ENCODE measurements around the gene GATA3. TPM values are rescaled to one million over a fixed set of nuclear protein-coding genes. Genes with fewer than 3 reads are reported as not detected.

The GATA3 gene
- total and polyA plus RNA-seq, 2 experiments from 2014 or later = 0.23 TPM; not detected in 1

DNA sequence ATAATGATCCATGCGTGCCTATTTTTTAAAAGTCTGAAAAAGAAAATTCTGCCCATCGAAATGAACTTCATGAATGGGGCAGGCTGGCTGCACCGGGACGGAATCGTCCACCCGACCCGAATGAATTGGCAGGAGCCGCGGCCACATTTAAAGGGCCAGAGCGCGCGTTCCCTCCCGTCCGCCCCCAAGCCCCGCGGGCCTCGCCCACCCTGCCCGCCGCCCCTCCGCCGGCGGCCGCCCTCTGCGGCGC is 319 bp upstream of the GATA3 start:
- H3K4me1 Mint-ChIP-seq = peaks cover 53% of the 10 kb centered on the region

DNA sequence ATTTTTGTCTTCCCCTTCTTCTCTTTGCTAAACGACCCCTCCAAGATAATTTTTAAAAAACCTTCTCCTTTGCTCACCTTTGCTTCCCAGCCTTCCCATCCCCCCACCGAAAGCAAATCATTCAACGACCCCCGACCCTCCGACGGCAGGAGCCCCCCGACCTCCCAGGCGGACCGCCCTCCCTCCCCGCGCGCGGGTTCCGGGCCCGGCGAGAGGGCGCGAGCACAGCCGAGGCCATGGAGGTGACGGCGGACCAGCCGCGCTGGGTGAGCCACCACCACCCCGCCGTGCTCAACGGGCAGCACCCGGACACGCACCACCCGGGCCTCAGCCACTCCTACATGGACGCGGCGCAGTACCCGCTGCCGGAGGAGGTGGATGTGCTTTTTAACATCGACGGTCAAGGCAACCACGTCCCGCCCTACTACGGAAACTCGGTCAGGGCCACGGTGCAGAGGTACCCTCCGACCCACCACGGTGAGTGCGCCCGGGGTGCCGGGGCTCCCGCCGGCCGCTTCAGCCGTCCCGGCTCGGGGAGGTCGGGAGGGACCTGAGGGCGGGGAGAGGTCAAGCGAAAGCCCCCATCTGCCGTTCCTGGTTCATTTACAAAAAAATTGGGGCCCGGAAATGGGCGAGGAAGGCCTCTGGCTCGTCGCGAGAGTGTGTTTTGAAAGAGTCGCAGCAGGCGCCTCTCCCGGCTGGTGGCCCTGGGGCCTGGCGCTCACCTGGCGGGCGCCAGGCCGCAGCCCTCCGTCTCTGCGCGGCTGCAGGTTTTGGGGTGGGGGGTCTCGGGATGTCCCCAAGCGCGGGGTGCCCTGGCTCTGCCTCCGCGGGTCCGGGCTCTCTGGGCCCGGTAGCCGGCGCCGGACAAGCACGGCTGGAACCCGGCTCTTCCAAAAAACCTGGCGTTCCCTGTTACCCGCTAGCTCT is 1.2 kb downstream of the GATA3 start:
- peaks cover 2% of the 10 kb centered on the region; the same call in 1 of the 3 replicates for H3K36me3 Mint-ChIP-seq (ENCODE audit: low read depth)

More for the DNA sequence above, 319 bp upstream of the GATA3 start:
- no peak overlapping the region for H3K27ac Mint-ChIP-seq
- H2AFZ ChIP-seq = 0 out of 2 replicates have a peak overlapping the region, but pooled peaks have one; percentile 29
- H3K27me3 ChIP-seq (ENCODE audit: insufficient read depth) = peaks cover 97% of the 10 kb centered on the region
- peak overlapping the region; percentile 99 for H3K4me2 ChIP-seq
- H3K79me2 ChIP-seq (replicated peaks; ENCODE audit: insufficient read depth) = no peaks in the 10 kb centered on the region
- no peak for ATAC-seq
- no peaks in the 10 kb centered on the region for H3K9me2 ChIP-seq (ENCODE audit: insufficient read depth)
- H3F3A ChIP-seq (replicated peaks; ENCODE audit: low read depth) = peaks cover 34% of the 10 kb centered on the region
- H3K36me3 Mint-ChIP-seq (ENCODE audit: low read depth) = peaks cover 2% of the 10 kb centered on the region; the same call in 1 of the 3 replicates
- H3K27ac ChIP-seq (ENCODE audit: low read depth) = no peak overlapping the region
- DNase-seq (ENCODE audit: low spot score) = no peak
- no peaks in the 10 kb centered on the region; the same call in 1 of the 2 replicates for H4K20me1 ChIP-seq (replicated peaks; ENCODE audit: insufficient read depth)
- peak overlapping the region; percentile 60 for H3K4me3 ChIP-seq
- no peaks in the 10 kb centered on the region; the same call in 2 of the 3 replicates for H3K9me3 Mint-ChIP-seq
- TF ChIP-seq ZNF331 (CRISPR knock-in tag; IDR thresholded peaks at IDR 0.05; ENCODE audit: low read depth) (no peak), EZH2 (IDR thresholded peaks at IDR 0.05; ENCODE audit: low read depth, unreplicated experiment) (no peak)
- H3K36me3 ChIP-seq (ENCODE audit: insufficient read depth) = no peaks in the 10 kb centered on the region
- H3K4me3 Mint-ChIP-seq = peak overlapping the region; percentile 77
- peaks cover 44% of the 10 kb centered on the region for H3K4me1 ChIP-seq (ENCODE audit: insufficient read depth)
- H3K27me3 Mint-ChIP-seq (ENCODE audit: insufficient read depth, low read depth, poor library complexity) = peaks cover 91% of the 10 kb centered on the region

More for the DNA sequence above, 1.2 kb downstream of the GATA3 start:
- Mint-ChIP-seq H3K4me3 (peak overlapping the region; percentile 70), H3K27me3 (ENCODE audit: insufficient read depth, low read depth, poor library complexity) (peaks cover 93% of the 10 kb centered on the region), H3K4me1 (peaks cover 67% of the 10 kb centered on the region), H3K9me3 (no peaks in the 10 kb centered on the region), H3K27ac (no peak overlapping the region)
- Histone ChIP-seq H3K36me3 (ENCODE audit: insufficient read depth) (no peaks in the 10 kb centered on the region), H3K4me3 (peak overlapping the region; percentile 60), H3F3A (replicated peaks; ENCODE audit: low read depth) (peaks cover 30% of the 10 kb centered on the region), H2AFZ (peak overlapping the region; percentile 80), H3K27ac (ENCODE audit: low read depth) (no peak overlapping the region), H3K4me1 (ENCODE audit: insufficient read depth) (peaks cover 56% of the 10 kb centered on the region), H4K20me1 (replicated peaks; ENCODE audit: insufficient read depth) (no peaks in the 10 kb centered on the region; the same call in 1 of the 2 replicates), H3K27me3 (ENCODE audit: insufficient read depth) (peaks cover 97% of the 10 kb centered on the region), H3K4me2 (peak overlapping the region; percentile 99), H3K9me2 (ENCODE audit: insufficient read depth) (no peaks in the 10 kb centered on the region), H3K79me2 (replicated peaks; ENCODE audit: insufficient read depth) (no peaks in the 10 kb centered on the region)
- DNase-seq (ENCODE audit: low spot score) (peak; percentile 64), ATAC-seq (no peak)
- TF ChIP-seq, protein P1, sequence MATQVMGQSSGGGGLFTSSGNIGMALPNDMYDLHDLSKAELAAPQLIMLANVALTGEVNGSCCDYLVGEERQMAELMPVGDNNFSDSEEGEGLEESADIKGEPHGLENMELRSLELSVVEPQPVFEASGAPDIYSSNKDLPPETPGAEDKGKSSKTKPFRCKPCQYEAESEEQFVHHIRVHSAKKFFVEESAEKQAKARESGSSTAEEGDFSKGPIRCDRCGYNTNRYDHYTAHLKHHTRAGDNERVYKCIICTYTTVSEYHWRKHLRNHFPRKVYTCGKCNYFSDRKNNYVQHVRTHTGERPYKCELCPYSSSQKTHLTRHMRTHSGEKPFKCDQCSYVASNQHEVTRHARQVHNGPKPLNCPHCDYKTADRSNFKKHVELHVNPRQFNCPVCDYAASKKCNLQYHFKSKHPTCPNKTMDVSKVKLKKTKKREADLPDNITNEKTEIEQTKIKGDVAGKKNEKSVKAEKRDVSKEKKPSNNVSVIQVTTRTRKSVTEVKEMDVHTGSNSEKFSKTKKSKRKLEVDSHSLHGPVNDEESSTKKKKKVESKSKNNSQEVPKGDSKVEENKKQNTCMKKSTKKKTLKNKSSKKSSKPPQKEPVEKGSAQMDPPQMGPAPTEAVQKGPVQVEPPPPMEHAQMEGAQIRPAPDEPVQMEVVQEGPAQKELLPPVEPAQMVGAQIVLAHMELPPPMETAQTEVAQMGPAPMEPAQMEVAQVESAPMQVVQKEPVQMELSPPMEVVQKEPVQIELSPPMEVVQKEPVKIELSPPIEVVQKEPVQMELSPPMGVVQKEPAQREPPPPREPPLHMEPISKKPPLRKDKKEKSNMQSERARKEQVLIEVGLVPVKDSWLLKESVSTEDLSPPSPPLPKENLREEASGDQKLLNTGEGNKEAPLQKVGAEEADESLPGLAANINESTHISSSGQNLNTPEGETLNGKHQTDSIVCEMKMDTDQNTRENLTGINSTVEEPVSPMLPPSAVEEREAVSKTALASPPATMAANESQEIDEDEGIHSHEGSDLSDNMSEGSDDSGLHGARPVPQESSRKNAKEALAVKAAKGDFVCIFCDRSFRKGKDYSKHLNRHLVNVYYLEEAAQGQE (IDR thresholded peaks at IDR 0.05; ENCODE audit: unreplicated experiment) = no peak
- TF ChIP-seq NANOG (IDR thresholded peaks at IDR 0.05; ENCODE audit: borderline replicate concordance) = no peak
- TF ChIP-seq ZNF114 (CRISPR knock-in tag; IDR thresholded peaks at IDR 0.05) = no peak
- TF ChIP-seq EZH2 (IDR thresholded peaks at IDR 0.05; ENCODE audit: low read depth, unreplicated experiment) = peak; percentile 75
- peak; percentile 82 for TF ChIP-seq EZH2phosphoT487 (IDR thresholded peaks at IDR 0.05; ENCODE audit: unreplicated experiment)
- no peak for TF ChIP-seq CREB1 (CRISPR knock-in tag; IDR thresholded peaks at IDR 0.05; ENCODE audit: low read depth)

Measured in GM23338 (cell line).